NOMO-1 treated with DMSO at 0.1 percent for 48 hours (cell line): ENCODE measurements around the gene MAP3K7CL.

ENCODE experiments used
- DNase-seq: peaks from one replicate; lab custom pipeline; 2025; ENCODE audit not compliant: unreplicated experiment; lab: John Stamatoyannopoulos, UW

Gene MAP3K7CL

GRCh38 chr21:29133241-29133640 is 2.8 kb downstream of the MAP3K7CL start:
- DNase-seq, result no peak

DNA sequence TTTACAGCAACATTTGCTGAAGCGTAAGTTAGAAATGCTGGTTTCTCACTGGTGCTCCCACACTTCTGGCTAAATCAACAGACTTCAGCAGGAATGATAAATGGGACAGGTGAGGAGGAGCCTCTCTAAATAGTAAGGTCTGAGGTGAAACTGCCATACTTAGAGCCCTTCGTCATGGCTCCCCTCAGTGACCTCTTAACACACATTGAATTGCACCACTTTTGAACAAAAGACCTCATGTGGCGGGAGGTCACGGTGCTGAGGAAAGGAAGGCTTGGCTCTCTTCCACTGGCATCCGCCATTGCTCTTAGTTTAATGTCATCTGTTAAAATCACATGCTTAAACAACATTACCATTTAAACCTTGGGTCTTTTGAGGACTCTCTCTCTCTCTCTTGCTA is 3.4 kb downstream of the MAP3K7CL start:
- DNase-seq, result no peak

- DNase-seq, result no peak
These were observed 5.0 kb downstream of the MAP3K7CL start for GRCh38 chr21:29135481-29135880.

- DNase-seq, result no peak
These were observed 5.6 kb downstream of the MAP3K7CL start for GRCh38 chr21:29136033-29136432.

- no peak for DNase-seq
These were observed 14.4 kb downstream of the MAP3K7CL start for GRCh38 chr21:29144736-29145353.

DNA sequence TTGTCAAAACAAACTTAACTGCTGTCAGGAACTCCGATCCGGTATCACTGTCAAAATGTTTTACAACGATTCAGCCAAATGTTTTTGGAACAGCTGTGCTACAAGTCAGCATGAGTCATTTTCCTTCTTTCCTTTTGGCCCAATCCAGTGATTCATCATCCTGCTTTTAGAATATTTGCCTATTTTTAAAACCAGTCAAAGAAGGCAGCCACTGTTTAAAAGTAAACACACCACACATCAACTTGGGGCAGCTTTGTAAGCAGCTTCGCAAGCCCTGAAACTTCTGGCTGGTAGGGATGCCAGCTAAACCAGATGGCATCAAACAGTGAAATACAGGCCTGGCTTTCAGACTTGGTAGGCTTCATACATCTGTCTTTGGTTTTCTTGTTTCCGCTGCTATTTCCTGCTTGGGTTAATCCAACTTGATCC is 14.9 kb downstream of the MAP3K7CL start:
- no peak for DNase-seq

- DNase-seq, result no peak
These were observed 15.5 kb downstream of the MAP3K7CL start for GRCh38 chr21:29145852-29146453.

DNA sequence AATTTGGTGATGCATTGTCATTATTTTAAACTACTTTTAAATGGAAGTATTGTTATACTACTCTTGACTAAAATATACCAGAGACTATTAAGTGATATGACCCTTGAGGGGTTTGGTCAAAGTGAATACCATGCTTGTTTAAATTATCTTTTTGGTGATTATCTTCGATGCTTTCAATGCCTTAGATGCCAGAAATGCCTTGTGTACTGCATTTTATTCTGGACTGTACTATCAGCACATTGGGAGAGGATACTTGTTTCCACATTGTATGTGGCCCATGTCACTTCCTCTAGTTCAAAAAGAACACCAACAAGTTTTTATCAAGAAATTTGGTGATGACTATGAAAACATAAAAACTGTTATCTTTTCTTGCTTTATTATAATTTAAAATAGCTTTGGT is 16.3 kb downstream of the MAP3K7CL start:
- no peak for DNase-seq

DNA sequence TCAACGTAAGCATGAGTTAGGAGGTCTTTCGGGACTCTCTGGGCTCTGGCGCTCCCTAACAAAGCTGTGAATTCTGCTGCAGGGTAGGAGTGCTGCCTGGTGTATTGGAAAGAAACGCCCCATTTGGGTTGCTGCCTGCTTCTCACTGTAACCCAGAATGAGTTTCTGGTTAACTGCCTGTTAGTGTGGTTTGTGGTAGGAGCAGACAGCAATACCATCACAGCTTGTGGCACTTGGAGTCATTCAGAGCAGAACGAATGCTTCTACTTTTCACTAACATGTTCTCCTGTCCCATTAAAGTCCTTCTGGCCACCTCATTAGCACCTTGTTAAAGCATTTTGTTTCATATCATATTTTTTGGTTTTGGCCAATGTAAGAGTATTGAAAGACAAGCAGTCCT is 18.1 kb downstream of the MAP3K7CL start:
- DNase-seq, result no peak

- DNase-seq, result no peak
These were observed 19.5 kb downstream of the MAP3K7CL start for GRCh38 chr21:29149808-29150425.

GRCh38 chr21:29151931-29152330 is 21.5 kb downstream of the MAP3K7CL start:
- no peak for DNase-seq

GRCh38 chr21:29152916-29153315 is 22.5 kb downstream of the MAP3K7CL start:
- no peak for DNase-seq

- no peak for DNase-seq
These were observed 23.8 kb downstream of the MAP3K7CL start for GRCh38 chr21:29154270-29154669.

DNA sequence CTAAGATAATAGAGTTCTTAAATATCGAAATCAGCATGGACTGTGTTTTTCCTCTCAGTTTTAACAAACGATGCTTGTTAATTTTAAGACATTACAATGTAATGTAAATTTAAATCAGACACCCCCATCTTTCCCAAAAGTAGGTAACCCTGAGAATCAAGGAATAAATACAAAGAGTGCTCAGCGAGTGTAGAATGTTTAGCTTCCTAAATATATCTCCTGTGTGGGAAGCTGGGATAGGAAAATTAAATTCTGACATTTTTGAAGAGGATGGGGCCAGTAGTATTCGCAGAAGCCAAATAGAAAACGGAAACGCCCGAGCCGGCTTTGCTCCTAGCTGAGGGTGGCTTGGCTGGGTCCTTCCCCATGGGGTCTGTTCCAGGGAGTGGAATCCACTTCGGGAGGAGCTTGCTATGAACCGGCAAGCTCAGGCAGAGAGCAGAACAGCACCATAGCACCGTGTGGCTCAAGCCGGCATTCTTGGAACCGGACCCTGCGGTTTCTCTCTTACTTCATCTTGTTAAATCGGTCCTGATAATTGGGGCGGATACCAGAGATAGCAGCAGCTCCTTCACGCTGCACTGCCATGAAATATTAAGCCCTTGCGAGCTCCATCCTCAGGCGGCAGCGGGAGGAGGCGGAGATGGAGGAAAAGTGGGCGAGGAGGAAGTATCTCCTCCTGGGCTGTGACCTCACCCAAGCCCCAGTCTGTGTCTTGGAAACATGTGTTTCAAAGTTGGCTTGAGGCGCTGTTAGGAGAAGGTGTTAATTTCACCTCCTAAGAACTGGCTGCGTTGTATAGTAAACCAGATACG is 24.9 kb downstream of the MAP3K7CL start:
- no peak for DNase-seq

DNA sequence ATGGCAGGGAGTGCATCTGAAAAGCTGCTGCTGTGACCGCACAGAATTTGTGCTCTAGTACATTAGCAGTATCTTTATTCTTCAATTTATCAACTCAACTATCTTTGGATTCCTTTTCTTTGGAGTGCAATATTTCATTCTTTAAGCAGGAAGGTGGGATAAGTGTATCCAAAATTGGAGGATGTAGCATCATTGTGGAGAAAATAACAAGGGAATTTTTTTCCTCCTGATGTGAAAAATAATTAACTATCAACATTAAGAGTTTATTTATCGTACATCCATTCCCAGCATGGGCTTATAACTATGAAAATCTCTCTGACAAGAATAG is 25.5 kb downstream of the MAP3K7CL start:
- no peak for DNase-seq

GRCh38 chr21:29157080-29157479 is 26.6 kb downstream of the MAP3K7CL start:
- DNase-seq, result peak; percentile 51

DNA sequence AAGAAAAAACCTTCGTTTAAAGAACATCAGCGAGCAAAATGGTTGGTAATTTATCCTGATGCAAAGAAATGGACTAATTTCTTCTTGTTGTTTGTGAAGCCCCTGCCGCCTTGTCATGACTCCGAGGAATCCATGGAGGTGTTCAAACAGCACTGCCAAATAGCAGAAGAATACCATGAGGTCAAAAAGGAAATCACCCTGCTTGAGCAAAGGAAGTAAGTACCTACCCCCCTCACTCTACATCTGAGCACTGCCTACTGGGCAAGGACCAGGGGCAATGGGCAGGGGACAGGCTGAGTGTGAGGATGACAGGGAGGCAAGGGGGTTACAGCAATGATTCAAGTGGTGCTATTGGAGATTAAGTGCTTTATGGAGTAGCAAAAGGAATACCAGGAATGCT is 29.4 kb downstream of the MAP3K7CL start:
- DNase-seq, result no peak

- DNase-seq, result peak; percentile 54
These were observed 32.4 kb downstream of the MAP3K7CL start for GRCh38 chr21:29162825-29163224.

GRCh38 chr21:29163341-29164115 is 33.1 kb downstream of the MAP3K7CL start:
- peak; percentile 86 for DNase-seq

DNA sequence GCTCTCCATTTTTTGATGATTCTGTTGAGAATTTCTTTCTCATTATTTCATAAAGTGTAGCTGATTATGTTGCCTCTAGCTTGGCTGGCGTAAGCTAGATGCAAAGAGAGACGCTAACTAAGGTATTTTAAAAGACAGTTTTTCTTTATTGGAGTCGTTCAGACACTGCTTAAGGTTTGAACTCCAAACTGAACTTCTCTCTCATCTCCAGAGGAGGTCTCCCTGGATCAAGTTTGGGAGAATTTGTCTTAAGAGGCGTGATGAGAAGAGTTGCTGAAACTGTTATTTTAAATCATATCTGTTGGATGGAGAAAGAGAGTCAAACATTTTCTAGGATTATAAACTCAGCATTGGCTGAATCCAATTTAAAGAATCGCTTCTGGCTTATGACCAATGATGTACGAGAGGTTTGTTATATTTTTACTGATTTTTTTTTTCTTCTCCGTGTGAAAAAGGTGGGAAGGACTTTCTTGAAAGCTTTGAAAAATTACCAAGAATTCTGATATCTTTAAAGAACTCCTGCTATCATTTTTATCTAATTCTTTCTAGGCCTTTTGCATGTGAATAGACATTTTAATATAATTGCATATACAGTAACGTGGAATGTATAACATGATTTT is 34.0 kb downstream of the MAP3K7CL start:
- DNase-seq, result peak; percentile 55

DNA sequence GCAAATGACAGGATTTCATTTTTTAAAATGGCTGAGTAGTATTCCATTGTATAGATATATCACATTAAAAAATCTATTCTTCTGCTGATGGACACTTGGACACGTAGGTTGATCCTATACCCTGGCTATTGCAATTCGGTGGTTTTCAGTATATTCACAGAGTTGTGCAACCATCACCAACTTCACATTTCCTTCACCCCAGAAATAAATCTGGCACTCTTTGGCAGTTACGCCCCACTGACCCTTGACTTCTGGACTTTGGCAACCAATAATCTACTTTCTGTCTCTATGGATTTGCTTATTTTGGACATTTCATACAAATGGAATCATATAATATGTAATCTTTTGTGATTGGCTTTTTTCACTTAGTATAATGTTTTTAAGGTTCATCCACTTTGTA is 35.9 kb downstream of the MAP3K7CL start:
- DNase-seq, result no peak
